ENCODE measurements around the gene RAD23B. TPM values are rescaled to one million over a fixed set of nuclear protein-coding genes. Genes with fewer than 3 reads are reported as not detected.
"Not testable (repeated sequence)": the region's sequence is repeated elsewhere in the genome, so short reads cannot be mapped to it uniquely, and the experiment has no call there.

Gene RAD23B
- total RNA-seq, 4 donors from 2014 or later, result 45.7 to 57.4 (median 50.5) TPM

- TF ChIP-seq POLR2A (IDR thresholded peaks at IDR 0.05) (no peak), CTCF (IDR thresholded peaks at IDR 0.05) (no peak)
- Histone ChIP-seq H3K4me1 (peaks cover 0 to 50% (median 11%) of the 10 kb centered on the region in 4 donors), H3K4me3 (no peak overlapping the region), H3K9me3 (no peaks in the 10 kb centered on the region), H3K27me3 (no peaks in the 10 kb centered on the region), H3K27ac (no peak overlapping the region), H3K36me3 (no peaks in the 10 kb centered on the region)
- no peak for DNase-seq
Measured at GRCh38 chr9:107288701-107289100, 5.6 kb downstream of the RAD23B start.

- TF ChIP-seq POLR2A (IDR thresholded peaks at IDR 0.05) (no peak), CTCF (IDR thresholded peaks at IDR 0.05) (no peak)
- Histone ChIP-seq H3K27me3 (no peaks in the 10 kb centered on the region), H3K4me1 (peaks cover 0 to 46% (median 10%) of the 10 kb centered on the region in 4 donors), H3K36me3 (no peaks in the 10 kb centered on the region), H3K4me3 (no peak overlapping the region), H3K27ac (no peak overlapping the region), H3K9me3 (no peaks in the 10 kb centered on the region)
- DNase-seq, result no peak
Measured at GRCh38 chr9:107290619-107291018, 7.5 kb downstream of the RAD23B start.

- no peak for DNase-seq
- peaks cover 0 to 37% (median 6%) of the 10 kb centered on the region in 4 donors for H3K4me1 ChIP-seq
- no peak for TF ChIP-seq POLR2A (IDR thresholded peaks at IDR 0.05)
- no peaks in the 10 kb centered on the region for H3K36me3 ChIP-seq
- no peak overlapping the region for H3K4me3 ChIP-seq
- no peak overlapping the region for H3K27ac ChIP-seq
- H3K27me3 ChIP-seq, result no peaks in the 10 kb centered on the region
- H3K9me3 ChIP-seq, result no peaks in the 10 kb centered on the region
Measured at GRCh38 chr9:107292821-107293542, 9.9 kb downstream of the RAD23B start.

GRCh38 chr9:107293543-107294085, 10.5 kb downstream of the RAD23B start:
- Histone ChIP-seq H3K36me3 (no peaks in the 10 kb centered on the region), H3K27me3 (no peaks in the 10 kb centered on the region), H3K9me3 (no peaks in the 10 kb centered on the region), H3K4me1 (peaks cover 0 to 37% (median 6%) of the 10 kb centered on the region in 4 donors), H3K4me3 (no peak overlapping the region), H3K27ac (no peak overlapping the region)
- no peak for TF ChIP-seq POLR2A (IDR thresholded peaks at IDR 0.05)
- TF ChIP-seq CTCF (IDR thresholded peaks at IDR 0.05), result no peak
- DNase-seq, result no peak

- TF ChIP-seq CTCF (IDR thresholded peaks at IDR 0.05) (no peak), POLR2A (IDR thresholded peaks at IDR 0.05) (no peak)
- Histone ChIP-seq H3K4me3 (no peak overlapping the region), H3K27ac (no peak overlapping the region), H3K27me3 (no peaks in the 10 kb centered on the region), H3K4me1 (peaks cover 0 to 38% (median 6%) of the 10 kb centered on the region in 4 donors), H3K36me3 (no peaks in the 10 kb centered on the region), H3K9me3 (no peaks in the 10 kb centered on the region)
- no peak for DNase-seq
Measured at GRCh38 chr9:107294756-107295155, 11.7 kb downstream of the RAD23B start.

GRCh38 chr9:107295995-107296394, 12.9 kb downstream of the RAD23B start:
- no peak for DNase-seq
- Histone ChIP-seq H3K9me3 (no peaks in the 10 kb centered on the region), H3K27me3 (no peaks in the 10 kb centered on the region), H3K4me1 (peaks cover 0 to 26% (median 5%) of the 10 kb centered on the region in 4 donors), H3K36me3 (no peaks in the 10 kb centered on the region), H3K27ac (no peak overlapping the region), H3K4me3 (no peak overlapping the region)
- TF ChIP-seq POLR2A (IDR thresholded peaks at IDR 0.05) (no peak), CTCF (IDR thresholded peaks at IDR 0.05) (no peak)

- peaks cover 0 to 20% (median 4%) of the 10 kb centered on the region in 4 donors for H3K4me1 ChIP-seq
- H3K4me3 ChIP-seq, H3K9me3 ChIP-seq, H3K27me3 ChIP-seq, H3K27ac ChIP-seq, DNase-seq, H3K36me3 ChIP-seq: not testable (repeated sequence)
Measured at GRCh38 chr9:107296592-107296991, 13.5 kb downstream of the RAD23B start.

All from Peyer's patch (tissue), 4 donors.